ENCODE data around the gene NFYA. TPM values are rescaled to one million over a fixed set of nuclear protein-coding genes. Genes with fewer than 3 reads are reported as not detected.

NFYA gene
- total RNA-seq, 1 experiment from 2014 or later, result 34.7 TPM

- Mint-ChIP-seq H3K4me1 (no peaks in the 10 kb centered on the region), H3K4me3 (no peak overlapping the region), H3K36me3 (peaks cover 9% of the 10 kb centered on the region), H3K27me3 (ENCODE audit: low read depth) (no peaks in the 10 kb centered on the region), H3K9me3 (no peaks in the 10 kb centered on the region), H3K27ac (no peak overlapping the region)
- CTCF ChIA-PET, result no interaction called here
- no peak for TF ChIP-seq ATF6 (CRISPR knock-in tag; IDR thresholded peaks at IDR 0.05)
- no peak for TF ChIP-seq FOXK1 (CRISPR knock-in tag; IDR thresholded peaks at IDR 0.05)
- TF ChIP-seq MLX (CRISPR knock-in tag; IDR thresholded peaks at IDR 0.05), result no peak
- no peak for TF ChIP-seq E2F4 (CRISPR knock-in tag; IDR thresholded peaks at IDR 0.05; ENCODE audit: borderline replicate concordance, low read depth)
- TF ChIP-seq CBFB (CRISPR knock-in tag; IDR thresholded peaks at IDR 0.05; ENCODE audit: low read depth), result no peak
- no peak for TF ChIP-seq NFYB (CRISPR knock-in tag; conservative IDR thresholded peaks at IDR 0.05; ENCODE audit: low read depth)
- TF ChIP-seq NFATC4 (CRISPR knock-in tag; IDR thresholded peaks at IDR 0.05), result no peak
- no peak for TF ChIP-seq ZNF219 (CRISPR knock-in tag; IDR thresholded peaks at IDR 0.05; ENCODE audit: borderline replicate concordance)
- TF ChIP-seq SMAD4 (CRISPR knock-in tag; IDR thresholded peaks at IDR 0.05), result no peak
- TF ChIP-seq USF1 (CRISPR knock-in tag; IDR thresholded peaks at IDR 0.05), result no peak
- TF ChIP-seq MAX (CRISPR knock-in tag; IDR thresholded peaks at IDR 0.05), result no peak
- no peak for TF ChIP-seq NR3C1 (CRISPR knock-in tag; conservative IDR thresholded peaks at IDR 0.05; ENCODE audit: low read depth)
- no peak for TF ChIP-seq SMAD3 (CRISPR knock-in tag; IDR thresholded peaks at IDR 0.05; ENCODE audit: borderline replicate concordance)
- no peak for TF ChIP-seq KAT7 (CRISPR knock-in tag; IDR thresholded peaks at IDR 0.05; ENCODE audit: borderline replicate concordance)
- no peak for TF ChIP-seq NR2C2 (CRISPR knock-in tag; IDR thresholded peaks at IDR 0.05)
- no peak for TF ChIP-seq ERG (CRISPR knock-in tag; IDR thresholded peaks at IDR 0.05)
- no peak for ATAC-seq
- POLR2A ChIA-PET, result no interaction called here
- DNase-seq (ENCODE audit: low spot score), result no peak
Measured at GRCh38 chr6:41122918-41123317, 50.1 kb downstream of the NFYA start.

- no peaks in the 10 kb centered on the region for H3K27me3 Mint-ChIP-seq (ENCODE audit: low read depth)
- POLR2A ChIA-PET, result no interaction called here
- no peak for TF ChIP-seq SOX15 (CRISPR knock-in tag; IDR thresholded peaks at IDR 0.05)
- no peak for TF ChIP-seq HMGXB4 (CRISPR knock-in tag; IDR thresholded peaks at IDR 0.05)
- TF ChIP-seq PREB (CRISPR knock-in tag; IDR thresholded peaks at IDR 0.05; ENCODE audit: borderline replicate concordance), result no peak
- no peak for TF ChIP-seq ZNF423 (CRISPR knock-in tag; IDR thresholded peaks at IDR 0.05)
- TF ChIP-seq ATF3 (CRISPR knock-in tag; conservative IDR thresholded peaks at IDR 0.05), result no peak
- TF ChIP-seq MXD4 (CRISPR knock-in tag; IDR thresholded peaks at IDR 0.05; ENCODE audit: borderline replicate concordance), result no peak
- TF ChIP-seq MAX (CRISPR knock-in tag; IDR thresholded peaks at IDR 0.05), result no peak
- no peak for TF ChIP-seq MLX (CRISPR knock-in tag; IDR thresholded peaks at IDR 0.05)
- no peak for TF ChIP-seq GTF2I (CRISPR knock-in tag; conservative IDR thresholded peaks at IDR 0.05)
Measured at GRCh38 chr6:41125282-41125681, 52.5 kb downstream of the NFYA start.

More at GRCh38 chr6:41125282-41125681, 52.5 kb downstream of the NFYA start:
- Mint-ChIP-seq H3K4me1 (no peaks in the 10 kb centered on the region), H3K4me3 (no peak overlapping the region), H3K36me3 (peaks cover 12% of the 10 kb centered on the region), H3K9me3 (no peaks in the 10 kb centered on the region), H3K27ac (no peak overlapping the region)
- DNase-seq (ENCODE audit: low spot score), result no peak
- CTCF ChIA-PET, result interaction anchor here (1.0 kb wide), 1 partner anchor 57 kb away, joined by 4 read pairs; no protein-coding TSS in a partner anchor
- ATAC-seq, result no peak

Measured in WTC11 (cell line).